Measurements from ENCODE around the gene ARHGEF33. TPM values are rescaled to one million over a fixed set of nuclear protein-coding genes. Genes with fewer than 3 reads are reported as not detected.

ARHGEF33 gene
- total RNA-seq, 3 donors from 2014 or later (not counting 1 experiment from before 2014, with no cell fraction given), result 0.27 TPM; not detected in 2

DNA sequence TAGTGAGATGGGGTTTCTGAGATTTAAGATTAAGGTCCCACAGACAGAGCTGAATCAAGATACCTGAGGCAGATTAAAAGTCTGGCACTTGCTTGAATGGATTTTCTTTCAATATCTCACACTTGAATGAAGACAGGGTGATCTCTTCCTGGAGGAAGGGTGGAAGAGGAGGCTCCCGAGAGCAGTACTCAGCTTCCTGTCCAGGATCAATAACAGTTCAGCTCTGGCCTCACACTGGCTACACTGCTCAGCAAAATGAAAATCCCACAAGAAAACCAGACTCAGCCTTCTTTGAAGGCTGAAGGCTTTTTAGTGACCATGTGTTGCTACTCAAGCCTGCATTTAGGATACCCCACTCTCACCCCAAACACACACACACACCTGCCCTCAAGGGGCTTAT is 11.1 kb downstream of the ARHGEF33 start:
- H3K4me3 ChIP-seq (ENCODE audit: low read length), result no peak overlapping the region
- H3K36me3 ChIP-seq (ENCODE audit: control insufficient read depth, insufficient read depth, low read length), result no peaks in the 10 kb centered on the region
- ATAC-seq, result no peak
- Mint-ChIP-seq H3K4me1 (no peaks in the 10 kb centered on the region), H3K4me3 (no peak overlapping the region), H3K27me3 (ENCODE audit: low read depth in 2 of 2) (peaks cover 3 to 8% of the 10 kb centered on the region in 2 donors), H3K36me3 (no peaks in the 10 kb centered on the region), H3K27ac (no peak overlapping the region), H3K9me3 (no peaks in the 10 kb centered on the region)
- H3K27me3 ChIP-seq (ENCODE audit: control insufficient read depth, insufficient read depth, low read length), result no peaks in the 10 kb centered on the region
- H3K9me3 ChIP-seq (ENCODE audit: control insufficient read depth, insufficient read depth, low read length), result no peaks in the 10 kb centered on the region
- no peak overlapping the region for H3K27ac ChIP-seq (ENCODE audit: low read length)
- WGBS (ENCODE audit: insufficient coverage), result 90% methylated on average over 1 of the region's 1 CpG
- DNase-seq, result no peak
- H3K4me1 ChIP-seq (ENCODE audit: control insufficient read depth, insufficient read depth, low read length), result no peaks in the 10 kb centered on the region
- intact Hi-C loops (cut with micrococcal nuclease), result no loop called here
- TF ChIP-seq CTCF (IDR thresholded peaks at IDR 0.05), result no peak

DNA sequence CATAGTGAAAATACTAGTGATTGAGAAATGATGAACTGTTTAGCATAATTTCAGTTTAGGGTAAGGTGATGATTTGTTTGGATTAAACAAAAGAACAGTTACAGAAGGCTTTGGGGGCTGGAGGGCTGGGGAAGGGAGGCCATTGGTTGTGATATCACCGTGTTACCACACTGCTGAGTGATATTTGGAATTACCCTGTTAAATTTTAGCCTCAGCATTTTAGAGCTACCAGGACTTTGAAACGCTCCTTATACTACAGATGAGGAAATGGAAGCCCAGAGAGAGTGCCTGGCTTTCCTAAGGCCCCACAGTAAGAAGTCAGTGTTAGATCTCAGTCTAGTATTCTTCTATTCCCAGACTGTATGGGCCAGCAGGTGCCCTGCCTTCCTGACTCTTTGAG is 15.6 kb downstream of the ARHGEF33 start:
- Histone ChIP-seq H3K4me1 (ENCODE audit: control insufficient read depth, insufficient read depth, low read length) (no peaks in the 10 kb centered on the region), H3K27me3 (ENCODE audit: control insufficient read depth, insufficient read depth, low read length) (no peaks in the 10 kb centered on the region), H3K4me3 (ENCODE audit: low read length) (no peak overlapping the region), H3K27ac (ENCODE audit: low read length) (no peak overlapping the region), H3K9me3 (ENCODE audit: control insufficient read depth, insufficient read depth, low read length) (no peaks in the 10 kb centered on the region), H3K36me3 (ENCODE audit: control insufficient read depth, insufficient read depth, low read length) (no peaks in the 10 kb centered on the region)
- H3K27me3 Mint-ChIP-seq (ENCODE audit: low read depth in 2 of 2), result no peaks in the 10 kb centered on the region
- H3K36me3 Mint-ChIP-seq, result no peaks in the 10 kb centered on the region
- H3K27ac Mint-ChIP-seq, result no peak overlapping the region
- H3K4me1 Mint-ChIP-seq, result no peaks in the 10 kb centered on the region
- no peaks in the 10 kb centered on the region for H3K9me3 Mint-ChIP-seq
- DNase-seq, result no peak
- TF ChIP-seq CTCF (IDR thresholded peaks at IDR 0.05), result no peak
- intact Hi-C loops (cut with micrococcal nuclease), result no loop called here
- H3K4me3 Mint-ChIP-seq, result no peak overlapping the region
- WGBS (ENCODE audit: insufficient coverage), result 80% methylated on average over 2 of the region's 2 CpGs
- no peak for ATAC-seq

DNA sequence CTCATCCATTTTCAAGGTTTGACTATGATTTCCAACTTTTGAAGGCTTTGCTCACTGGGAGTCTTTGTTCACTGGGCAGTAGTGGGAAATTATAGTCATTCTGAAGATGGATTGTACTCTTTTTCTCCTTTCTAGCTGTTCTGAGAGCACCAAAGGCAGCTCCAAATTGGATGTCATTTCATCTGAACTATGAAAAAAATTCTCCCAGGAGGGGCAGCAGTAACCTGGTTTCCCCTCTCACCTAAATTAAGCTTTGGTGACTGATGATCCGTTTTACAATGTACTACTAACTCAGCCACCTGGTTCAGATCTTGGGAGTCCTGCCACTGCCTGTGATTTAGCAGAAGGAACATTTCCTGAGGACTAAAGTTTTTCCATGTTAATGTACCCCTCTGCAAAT is 17.6 kb downstream of the ARHGEF33 start:
- Mint-ChIP-seq H3K27me3 (ENCODE audit: low read depth in 2 of 2) (no peaks in the 10 kb centered on the region), H3K4me1 (no peaks in the 10 kb centered on the region), H3K36me3 (no peaks in the 10 kb centered on the region), H3K4me3 (no peak overlapping the region), H3K9me3 (no peaks in the 10 kb centered on the region), H3K27ac (no peak overlapping the region)
- no peak for TF ChIP-seq CTCF (IDR thresholded peaks at IDR 0.05)
- intact Hi-C loops (cut with micrococcal nuclease), result no loop called here
- 75% methylated on average over 1 of the region's 1 CpG for WGBS (ENCODE audit: insufficient coverage)
- Histone ChIP-seq H3K27me3 (ENCODE audit: control insufficient read depth, insufficient read depth, low read length) (no peaks in the 10 kb centered on the region), H3K27ac (ENCODE audit: low read length) (no peak overlapping the region), H3K36me3 (ENCODE audit: control insufficient read depth, insufficient read depth, low read length) (no peaks in the 10 kb centered on the region), H3K4me3 (ENCODE audit: low read length) (no peak overlapping the region), H3K9me3 (ENCODE audit: control insufficient read depth, insufficient read depth, low read length) (no peaks in the 10 kb centered on the region), H3K4me1 (ENCODE audit: control insufficient read depth, insufficient read depth, low read length) (no peaks in the 10 kb centered on the region)
- no peak for DNase-seq
- ATAC-seq, result no peak

DNA sequence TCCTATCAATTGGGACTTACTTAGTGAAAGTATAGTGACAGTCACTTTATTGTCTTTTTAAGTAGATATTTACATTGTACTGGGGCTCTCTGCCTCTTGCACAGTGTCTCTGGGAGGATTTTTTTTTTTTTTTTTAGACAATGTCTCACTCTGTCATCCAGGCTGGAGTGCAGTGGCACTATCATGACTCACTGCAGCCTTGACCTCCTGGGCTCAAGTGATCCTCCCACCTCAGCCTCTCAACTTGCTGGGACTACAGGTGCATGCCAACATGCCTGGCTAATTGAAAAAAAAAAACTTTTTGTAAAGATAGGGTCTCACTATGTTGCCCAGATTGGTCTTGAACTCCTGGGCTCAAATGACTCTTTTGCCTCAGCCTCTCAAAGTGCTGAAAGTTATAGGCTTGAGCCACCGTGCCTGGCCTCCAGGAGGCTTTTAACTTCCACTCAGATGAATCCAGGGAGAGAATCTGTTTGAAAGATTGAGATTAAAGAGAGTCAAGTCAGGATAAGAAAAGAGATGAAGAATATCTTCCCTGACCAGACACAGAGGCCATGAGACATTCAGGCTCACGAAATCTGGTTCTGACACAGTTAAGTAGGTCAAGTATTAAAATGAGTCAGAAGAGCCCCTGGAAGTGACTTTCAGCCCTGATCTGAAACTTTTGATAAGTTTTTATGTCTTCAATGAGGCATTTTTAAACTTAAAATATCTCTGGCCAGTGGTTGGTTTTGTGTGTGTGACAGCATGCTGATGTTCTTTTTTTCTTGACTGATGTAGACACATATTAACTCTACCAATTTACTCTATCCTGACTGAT is 18.3 kb downstream of the ARHGEF33 start:
- no peak overlapping the region for H3K4me3 ChIP-seq (ENCODE audit: low read length)
- intact Hi-C loops (cut with micrococcal nuclease), result no loop called here
- H3K36me3 ChIP-seq (ENCODE audit: control insufficient read depth, insufficient read depth, low read length), result no peaks in the 10 kb centered on the region
- ATAC-seq (no peak), DNase-seq (no peak)
- Mint-ChIP-seq H3K4me1 (no peaks in the 10 kb centered on the region), H3K9me3 (no peaks in the 10 kb centered on the region), H3K36me3 (no peaks in the 10 kb centered on the region), H3K4me3 (no peak overlapping the region), H3K27me3 (ENCODE audit: low read depth in 2 of 2) (no peaks in the 10 kb centered on the region), H3K27ac (no peak overlapping the region)
- no peak for TF ChIP-seq CTCF (IDR thresholded peaks at IDR 0.05)
- H3K27ac ChIP-seq (ENCODE audit: low read length), result no peak overlapping the region
- no peaks in the 10 kb centered on the region for H3K27me3 ChIP-seq (ENCODE audit: control insufficient read depth, insufficient read depth, low read length)
- H3K4me1 ChIP-seq (ENCODE audit: control insufficient read depth, insufficient read depth, low read length), result no peaks in the 10 kb centered on the region
- no peaks in the 10 kb centered on the region for H3K9me3 ChIP-seq (ENCODE audit: control insufficient read depth, insufficient read depth, low read length)
- WGBS (ENCODE audit: insufficient coverage), result 71% methylated on average over 2 of the region's 2 CpGs

Measured in natural killer cell (primary cell).